Uterus (tissue), 2 donors: ENCODE results near the gene NDE1.

Source experiments
- CTCF ChIP-seq, 4 experiments: fragments of 200-600 bp in 2 of 4; fragments of 450-650 bp in 2 of 4; sonication (generic) in 2 of 4; IDR thresholded peaks; one replicate each; pipeline ENCODE4 v1.5.1; 2016 to 2019; ENCODE audit warnings: antibody characterized with exemption in 4 of 4, mild to moderate bottlenecking in 2 of 4, moderate library complexity in 1 of 4
- POLR2A ChIP-seq, 2 donors: fragments of 450-650 bp; IDR thresholded peaks; one replicate each; pipeline ENCODE4 v1.6.1; 2016; ENCODE audit warnings: antibody characterized with exemption in 2 of 2, mild to moderate bottlenecking in 1 of 2, moderate library complexity in 1 of 2

DNA sequence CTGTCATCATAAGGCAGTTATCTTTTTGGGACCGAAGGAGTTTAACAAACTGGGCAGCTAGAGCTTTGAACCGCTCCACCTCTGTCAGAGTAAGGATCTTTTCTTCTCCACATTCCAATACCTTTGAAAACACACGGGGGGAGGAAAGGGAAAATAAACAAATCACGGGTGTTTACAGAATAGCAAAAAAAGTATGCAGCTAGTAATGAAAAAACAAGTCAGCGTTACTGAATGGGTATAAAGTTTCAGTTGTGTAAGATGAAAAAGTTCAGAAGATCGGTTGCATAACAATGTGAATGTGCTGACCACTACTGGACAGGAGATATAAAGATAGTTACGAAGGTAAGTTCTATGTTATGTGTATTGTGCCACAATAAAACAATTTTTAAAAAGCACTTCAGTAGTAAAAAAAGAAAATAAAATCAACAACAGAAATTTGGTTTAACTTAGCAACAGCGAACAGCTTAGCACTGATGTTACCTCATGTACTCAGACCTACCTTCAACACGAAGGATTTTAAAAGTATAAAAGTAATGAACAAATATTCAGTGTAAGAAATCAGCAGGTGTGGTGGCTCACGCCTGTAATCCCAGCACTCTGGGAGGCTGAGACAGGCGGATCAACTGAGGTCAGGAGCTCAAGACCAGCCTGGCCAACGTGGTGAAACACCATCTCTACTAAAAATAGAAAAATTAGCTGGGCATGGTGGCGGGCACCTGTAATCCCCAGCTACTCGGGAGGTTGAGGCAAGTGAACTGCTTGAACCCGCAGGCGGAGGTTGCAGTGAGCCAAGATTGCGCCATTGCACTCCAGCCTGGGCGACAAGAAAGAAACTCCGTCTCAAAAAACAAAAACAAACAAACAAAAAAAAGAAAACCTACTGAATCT is 41.4 kb upstream of the NDE1 start:
- TF ChIP-seq POLR2A (IDR thresholded peaks at IDR 0.05) (no peak), CTCF (IDR thresholded peaks at IDR 0.05) (no peak)
